ENCODE measurements around the gene HP. TPM values are rescaled to one million over a fixed set of nuclear protein-coding genes. Genes with fewer than 3 reads are reported as not detected.

The HP gene
- total and polyA plus RNA-seq, 2 of the 13 experiments (the other 11 are each of a cell fraction or from before 2014, with no cell fraction given) = 387 to 524 TPM

DNA sequence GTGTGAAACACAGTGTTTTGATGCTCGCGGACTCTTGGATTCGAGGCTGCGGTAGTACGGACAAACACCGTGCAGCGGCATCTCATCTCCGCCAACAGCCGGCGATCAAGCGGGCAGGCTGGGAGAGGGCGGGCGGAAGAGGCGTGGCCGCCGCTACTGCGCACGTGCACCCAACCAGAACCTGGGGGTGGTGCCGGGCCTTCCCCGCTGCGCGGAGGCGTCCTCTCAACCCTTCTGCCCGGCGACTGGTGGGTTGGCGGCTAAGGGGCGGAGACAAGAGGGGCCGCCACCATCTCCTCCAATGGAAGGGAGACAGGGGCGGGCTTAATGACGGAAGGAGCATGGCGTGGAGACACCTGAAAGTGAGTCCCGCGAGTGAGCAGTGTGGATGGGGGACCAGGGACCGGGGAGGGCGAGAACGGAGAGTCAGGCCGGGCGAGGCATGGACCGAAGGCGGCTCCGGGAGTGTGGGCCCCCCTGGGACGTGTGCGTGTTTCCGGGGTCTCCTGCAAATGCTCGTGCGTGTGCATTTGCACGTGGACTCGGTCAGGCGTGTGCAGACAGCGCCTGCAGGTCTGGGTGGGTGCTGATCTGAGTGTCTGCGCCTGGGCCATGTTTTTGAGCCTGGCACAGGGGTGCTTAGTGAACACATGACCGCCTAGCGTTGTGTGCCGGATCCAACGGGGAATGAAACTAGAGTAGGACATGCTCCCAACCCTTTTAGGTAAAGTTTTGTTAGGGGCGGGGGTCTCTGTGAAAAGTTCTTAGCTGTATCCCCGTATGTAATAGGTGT is 45.7 kb upstream of the HP start, which contains the start of gene DHODH (continued):
- TF ChIP-seq TMF1 (CRISPR knock-in tag; IDR thresholded peaks at IDR 0.05; ENCODE audit: low read depth) (peak; percentile 82; the same call in 1 of the 2 replicates), SP2 (CRISPR knock-in tag; IDR thresholded peaks at IDR 0.05) (peak; percentile 96), SRSF4 (IDR thresholded peaks at IDR 0.05; ENCODE audit: low read depth, low read length, poor library complexity, severe bottlenecking) (no peak), ZNF75D (CRISPR knock-in tag; IDR thresholded peaks at IDR 0.05; ENCODE audit: borderline replicate concordance) (no peak), PLRG1 (conservative IDR thresholded peaks at IDR 0.05) (no peak), ZFP36L1 (CRISPR knock-in tag; IDR thresholded peaks at IDR 0.05) (peak; percentile 60; the same call in 1 of the 2 replicates), AGO2 (optimal IDR thresholded peaks at IDR 0.05; ENCODE audit: low read depth, low read length) (peak; percentile 47), HHEX (CRISPR knock-in tag; IDR thresholded peaks at IDR 0.05) (no peak), RBFOX2 (IDR thresholded peaks at IDR 0.05; ENCODE audit: low read depth, low read length) (peak; percentile 94), CAMTA2 (CRISPR knock-in tag; IDR thresholded peaks at IDR 0.05; ENCODE audit: borderline replicate concordance) (no peak; the same call in 1 of the 2 replicates), NCOA2 (CRISPR knock-in tag; IDR thresholded peaks at IDR 0.05) (peak; percentile 62), SETDB1 (CRISPR knock-in tag; IDR thresholded peaks at IDR 0.05; ENCODE audit: borderline replicate concordance) (no peak), ZNF549 (CRISPR knock-in tag; IDR thresholded peaks at IDR 0.05) (no peak), ELF1 (CRISPR knock-in tag; IDR thresholded peaks at IDR 0.05) (peak; percentile 77), ZNF605 (CRISPR knock-in tag; IDR thresholded peaks at IDR 0.05) (0 out of 2 replicates have a peak, but pooled peaks have one; percentile 72), ZNF558 (CRISPR knock-in tag; IDR thresholded peaks at IDR 0.05; ENCODE audit: borderline replicate concordance) (peak; percentile 83; the same call in 1 of the 2 replicates), MAFK (conservative IDR thresholded peaks at IDR 0.05 in 1 of 2, IDR thresholded peaks at IDR 0.05 in 1 of 2; ENCODE audit: low read length in 2 of 2) (no peak), SMARCC2 (IDR thresholded peaks at IDR 0.05) (no peak), ZNF263 (CRISPR knock-in tag; IDR thresholded peaks at IDR 0.05) (peak; percentile 52; the same call in 1 of the 2 replicates), ZFP82 (CRISPR knock-in tag; IDR thresholded peaks at IDR 0.05; ENCODE audit: borderline replicate concordance) (peak; percentile 83; the same call in 1 of the 2 replicates), CCDC6 (CRISPR knock-in tag; IDR thresholded peaks at IDR 0.05) (no peak; the same call in 1 of the 2 replicates), ZNF121 (CRISPR knock-in tag; IDR thresholded peaks at IDR 0.05) (no peak), ZNF775 (CRISPR knock-in tag; IDR thresholded peaks at IDR 0.05; ENCODE audit: borderline replicate concordance) (no peak), ZNF879 (CRISPR knock-in tag; IDR thresholded peaks at IDR 0.05) (no peak), RFX3 (CRISPR knock-in tag; IDR thresholded peaks at IDR 0.05) (no peak), FOXP1 (IDR thresholded peaks at IDR 0.05) (no peak), FOXP1 (CRISPR knock-in tag; IDR thresholded peaks at IDR 0.05) (peak; percentile 18; the same call in 1 of the 2 replicates), NBN (conservative IDR thresholded peaks at IDR 0.05) (no peak), GATA4 (IDR thresholded peaks at IDR 0.05; ENCODE audit: borderline replicate concordance, low read depth) (no peak)
- TF ChIP-seq, protein P1, sequence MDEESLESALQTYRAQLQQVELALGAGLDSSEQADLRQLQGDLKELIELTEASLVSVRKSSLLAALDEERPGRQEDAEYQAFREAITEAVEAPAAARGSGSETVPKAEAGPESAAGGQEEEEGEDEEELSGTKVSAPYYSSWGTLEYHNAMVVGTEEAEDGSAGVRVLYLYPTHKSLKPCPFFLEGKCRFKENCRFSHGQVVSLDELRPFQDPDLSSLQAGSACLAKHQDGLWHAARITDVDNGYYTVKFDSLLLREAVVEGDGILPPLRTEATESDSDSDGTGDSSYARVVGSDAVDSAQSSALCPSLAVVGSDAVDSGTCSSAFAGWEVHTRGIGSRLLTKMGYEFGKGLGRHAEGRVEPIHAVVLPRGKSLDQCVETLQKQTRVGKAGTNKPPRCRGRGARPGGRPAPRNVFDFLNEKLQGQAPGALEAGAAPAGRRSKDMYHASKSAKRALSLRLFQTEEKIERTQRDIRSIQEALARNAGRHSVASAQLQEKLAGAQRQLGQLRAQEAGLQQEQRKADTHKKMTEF (CRISPR knock-in tag; IDR thresholded peaks at IDR 0.05) = peak; percentile 93
- TF ChIP-seq, protein P2, sequence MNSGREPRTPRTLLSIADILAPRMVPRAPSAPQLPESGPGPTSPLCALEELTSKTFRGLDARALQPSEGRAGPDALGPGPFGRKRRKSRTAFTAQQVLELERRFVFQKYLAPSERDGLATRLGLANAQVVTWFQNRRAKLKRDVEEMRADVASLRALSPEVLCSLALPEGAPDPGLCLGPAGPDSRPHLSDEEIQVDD (CRISPR knock-in tag; IDR thresholded peaks at IDR 0.05; ENCODE audit: borderline replicate concordance) = no peak
- TF ChIP-seq, protein P3, sequence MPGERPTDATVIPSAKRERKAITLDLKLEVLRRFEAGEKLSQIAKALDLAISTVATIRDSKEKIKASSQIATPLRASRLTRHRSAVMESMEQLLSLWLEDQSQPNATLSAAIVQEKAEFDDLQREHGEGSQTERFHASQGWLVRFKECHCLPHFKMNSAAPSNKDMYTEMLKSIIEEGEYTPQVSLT (CRISPR knock-in tag; IDR thresholded peaks at IDR 0.05; ENCODE audit: borderline replicate concordance, low read depth) = no peak

All from HepG2 (cell line).